Liver (tissue), 9 donors: ENCODE measurements around the gene SLC36A1. TPM values are rescaled to one million over a fixed set of nuclear protein-coding genes. Genes with fewer than 3 reads are reported as not detected.

ENCODE experiments used
- DNase-seq: peaks from one replicate; pipeline ENCODE4 v3.0.0-alpha.2; 2017; ENCODE audit warnings: low spot score
- H3K27ac ChIP-seq, 2 donors: one replicate each; pipeline ENCODE4 v1.7.0; 2013; ENCODE audit warnings: inconsistent platforms in 2 of 2, low read length in 2 of 2, control low read depth in 1 of 2, low read depth in 1 of 2, mild to moderate bottlenecking in 1 of 2
- H3K27me3 ChIP-seq, 4 donors: one replicate each; pipeline versions ENCODE4 v1.6.1 to v1.7.0; 2013; ENCODE audit warnings: low read length in 3 of 4, inconsistent platforms in 1 of 4, mild to moderate bottlenecking in 1 of 4, moderate library complexity in 1 of 4; ENCODE audit not compliant: control insufficient read depth in 4 of 4, insufficient read depth in 4 of 4
- H3K36me3 ChIP-seq, 4 donors: one replicate each; pipeline versions ENCODE4 v1.6.1 to v1.7.0; 2013; ENCODE audit warnings: low read length in 3 of 4, mild to moderate bottlenecking in 3 of 4, low read depth in 1 of 4, moderate library complexity in 1 of 4; ENCODE audit not compliant: control insufficient read depth in 4 of 4, insufficient read depth in 3 of 4
- H3K4me1 ChIP-seq, 4 donors: one replicate each; pipeline versions ENCODE4 v1.6.1 to v1.7.0; 2013; ENCODE audit warnings: low read length in 3 of 4, mild to moderate bottlenecking in 3 of 4, moderate library complexity in 1 of 4; ENCODE audit not compliant: control insufficient read depth in 4 of 4, insufficient read depth in 4 of 4
- H3K4me3 ChIP-seq, 3 donors: one replicate each; pipeline versions ENCODE4 v1.6.1 to v1.7.0; 2013; ENCODE audit warnings: low read length in 3 of 3, control low read depth in 1 of 3, low read depth in 1 of 3, mild to moderate bottlenecking in 1 of 3
- H3K9ac ChIP-seq, 2 donors: one replicate each; pipeline ENCODE4 v1.7.0; 2013; ENCODE audit warnings: low read length in 2 of 2, mild to moderate bottlenecking in 2 of 2, moderate library complexity in 2 of 2, control low read depth in 1 of 2, low read depth in 1 of 2
- H3K9me3 ChIP-seq, 4 donors: one replicate each; pipeline versions ENCODE4 v1.6.1 to v1.7.0; 2013; ENCODE audit warnings: low read length in 3 of 4; ENCODE audit not compliant: control insufficient read depth in 4 of 4
- ATF3 ChIP-seq: IDR thresholded peaks from 2 replicates; pipeline ENCODE4 v1.6.1; 2016; ENCODE audit warnings: antibody characterized with exemption
- EGR1 ChIP-seq, 2 donors: IDR thresholded peaks; 2 replicates each; pipeline ENCODE4 v1.6.1; 2016 to 2018; ENCODE audit warnings: antibody characterized with exemption in 2 of 2, low read depth in 2 of 2
- FOXA1 ChIP-seq: IDR thresholded peaks from 2 replicates; pipeline ENCODE4 v1.6.1; 2016; ENCODE audit warnings: antibody characterized with exemption
- FOXA2 ChIP-seq: IDR thresholded peaks from 2 replicates; pipeline ENCODE4 v1.6.1; 2016; ENCODE audit warnings: antibody characterized with exemption
- GABPA ChIP-seq, 2 donors: IDR thresholded peaks in 1 of 2; conservative IDR thresholded peaks in 1 of 2; 2 replicates each; pipeline ENCODE4 v1.6.1; 2016; ENCODE audit warnings: antibody characterized with exemption in 2 of 2, mild to moderate bottlenecking in 1 of 2, moderate library complexity in 1 of 2
- HNF4A ChIP-seq, 2 donors: conservative IDR thresholded peaks; 2 replicates each; pipeline ENCODE4 v1.6.1; 2016; ENCODE audit warnings: antibody characterized with exemption in 2 of 2, mild to moderate bottlenecking in 2 of 2
- HNF4G ChIP-seq: IDR thresholded peaks from 2 replicates; pipeline ENCODE4 v1.6.1; 2016; ENCODE audit warnings: antibody characterized with exemption
- JUND ChIP-seq, 2 donors: IDR thresholded peaks; 2 replicates each; pipeline ENCODE4 v1.6.1; 2016; ENCODE audit warnings: antibody characterized with exemption in 2 of 2
- MAX ChIP-seq: IDR thresholded peaks from 2 replicates; pipeline ENCODE4 v1.6.1; 2016; ENCODE audit warnings: antibody characterized with exemption
- NR2F2 ChIP-seq: IDR thresholded peaks from 2 replicates; pipeline ENCODE4 v1.6.1; 2016; ENCODE audit warnings: antibody characterized with exemption
- RAD21 ChIP-seq, 2 donors: IDR thresholded peaks; 2 replicates each; pipeline ENCODE4 v1.6.1; 2016; ENCODE audit warnings: antibody characterized with exemption in 2 of 2, mild to moderate bottlenecking in 2 of 2
- REST ChIP-seq: IDR thresholded peaks from 2 replicates; pipeline ENCODE4 v1.6.1; 2016; ENCODE audit warnings: antibody characterized with exemption, mild to moderate bottlenecking
- RXRA ChIP-seq, 2 donors: IDR thresholded peaks; 2 replicates each; pipeline ENCODE4 v1.6.1; 2017 to 2018; ENCODE audit warnings: antibody characterized with exemption in 2 of 2, mild to moderate bottlenecking in 1 of 2
- SP1 ChIP-seq: IDR thresholded peaks from 2 replicates; pipeline ENCODE4 v1.6.1; 2018; ENCODE audit warnings: antibody characterized with exemption, mild to moderate bottlenecking
- TAF1 ChIP-seq: conservative IDR thresholded peaks from 2 replicates; pipeline ENCODE4 v1.6.1; 2016; ENCODE audit warnings: antibody characterized with exemption, mild to moderate bottlenecking
- YY1 ChIP-seq: IDR thresholded peaks from 2 replicates; pipeline ENCODE4 v1.6.1; 2016; ENCODE audit warnings: antibody characterized with exemption, mild to moderate bottlenecking
- ZBTB33 ChIP-seq: IDR thresholded peaks from 2 replicates; pipeline ENCODE4 v1.6.1; 2016; ENCODE audit warnings: antibody characterized with exemption
- WGBS: extraction: QIAGEN DNeasy Blood & Tissue Kit; methylation state at CpG from one replicate; pipeline ENCODE4 v1.1.7; 2013; 5-methylcytosine and 5-hydroxymethylcytosine counted together
- polyA plus RNA-seq, 2 donors: library from polyadenylated mRNA; stranded (reverse) in 1 of 2; unstranded in 1 of 2; fragments of 200-250 nt in 1 of 2; fragments of >200 nt in 1 of 2; fragmentation: Nextera tagmentation in 1 of 2; extraction: Ambion mirVana in 1 of 2; gene quantifications; one replicate each; pipeline versions ENCODE4 v1.2.1 to v1.2.3, GENCODE V29; 2013 to 2015
- total RNA-seq, 2 donors: library from RNA; depleted of rRNA; stranded (reverse); fragments of >200 nt; gene quantifications; one replicate each; pipeline ENCODE4 v1.2.3, GENCODE V29; 2014
- TF ChIP-seq, protein P1 (sequence below): fragments of 150-350 bp; IDR thresholded peaks from 2 replicates; pipeline ENCODE4 v1.5.1; 2017; ENCODE audit warnings: improper control_type of control experiment, low read depth, low read length; ENCODE audit not compliant: missing input control
- donor health status: healthy.
- donor health status: healthy.
- donor health status: healthy.
- donor health status: healthy.
- donor health status: healthy.

SLC36A1 gene
- total and polyA plus RNA-seq, 4 donors: 1.6 to 18.8 (median 3.4) TPM

DNA sequence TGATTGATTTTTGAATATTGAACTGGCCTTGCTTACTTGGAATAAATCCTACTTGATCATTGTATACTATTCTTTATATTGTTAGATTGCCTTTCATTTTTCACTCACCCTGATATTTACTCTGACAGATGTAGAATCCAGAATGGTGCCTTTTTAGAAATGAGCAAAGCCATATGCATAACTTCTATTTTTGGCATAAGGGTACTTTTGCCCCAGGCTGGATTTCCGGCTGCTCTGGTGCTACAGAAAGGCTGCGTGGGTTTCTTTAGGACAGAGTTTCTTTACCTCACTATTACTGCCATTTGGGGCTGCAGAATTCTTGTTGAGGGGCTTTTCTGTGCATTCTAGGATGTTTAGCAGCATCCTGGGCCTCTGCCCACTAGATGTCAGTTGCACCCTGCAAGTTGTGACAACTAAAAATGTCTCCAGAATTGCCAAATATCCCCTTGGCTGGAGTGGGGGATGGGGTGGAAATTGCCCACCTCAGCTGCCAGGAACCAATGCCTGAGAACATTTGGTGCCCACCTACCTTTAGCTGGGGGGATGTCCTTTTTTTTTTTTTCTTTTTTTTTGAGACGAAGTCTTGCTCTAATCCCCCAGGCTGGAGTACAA, 50.1 kb downstream of the SLC36A1 start:
- H3K27me3 ChIP-seq: no peaks in the 10 kb centered on the region
- DNase-seq: no peak
- H3K9me3 ChIP-seq: no peaks in the 10 kb centered on the region
- no peaks in the 10 kb centered on the region for H3K4me1 ChIP-seq
- no peak for TF ChIP-seq NR2F2
- TF ChIP-seq MAX: no peak
- no peak for TF ChIP-seq EGR1 (IDR thresholded peaks at IDR 0.05; ENCODE audit: low read depth in 2 of 2)
- no peak for TF ChIP-seq REST
- TF ChIP-seq HNF4A (conservative IDR thresholded peaks at IDR 0.05): no peak
- TF ChIP-seq FOXA2: no peak
- TF ChIP-seq RXRA (IDR thresholded peaks at IDR 0.05): no peak
- no peak for TF ChIP-seq HNF4G
- H3K36me3 ChIP-seq: no peaks in the 10 kb centered on the region
- H3K27ac ChIP-seq: no peak overlapping the region
- no peak overlapping the region for H3K9ac ChIP-seq
- 91% methylated on average over 3 of the region's 3 CpGs for WGBS
- no peak overlapping the region for H3K4me3 ChIP-seq

DNA sequence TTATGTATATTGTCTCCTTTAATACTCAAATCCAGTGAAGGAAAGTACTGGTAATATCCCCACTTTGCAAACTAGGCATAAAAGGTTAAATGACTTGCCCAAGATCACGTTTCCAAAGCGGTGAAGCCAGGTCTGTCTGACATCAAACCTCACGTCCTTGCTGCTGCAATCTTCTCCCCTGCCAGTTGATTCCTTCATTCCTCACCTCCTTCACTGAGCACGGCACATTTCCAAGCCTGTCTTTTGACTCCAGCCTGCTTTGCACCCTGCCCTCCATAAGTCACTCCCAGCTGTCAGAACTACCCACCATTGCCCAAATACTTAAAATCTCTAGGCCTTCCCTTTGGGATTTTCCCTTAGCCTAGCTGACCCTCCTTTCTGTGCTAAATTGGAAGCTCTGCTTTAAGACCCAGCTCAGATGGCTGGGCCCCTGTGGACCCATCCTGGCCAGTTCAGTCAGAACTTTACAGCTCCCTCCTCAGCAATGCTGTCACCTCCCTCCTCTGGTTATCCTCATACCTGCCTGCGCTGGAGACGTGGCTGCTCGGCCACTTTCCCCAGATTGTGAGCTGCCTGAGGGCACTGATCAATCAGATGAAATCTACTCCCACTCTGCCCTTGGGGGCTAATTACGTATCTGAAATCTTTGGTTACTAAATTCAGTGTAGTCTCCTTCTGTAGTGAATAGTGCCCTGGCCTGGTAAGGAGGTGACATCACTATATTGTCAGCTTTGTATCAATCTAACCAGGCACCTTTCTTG, 51.2 kb downstream of the SLC36A1 start:
- H3K9ac ChIP-seq: no peak overlapping the region

More for the DNA sequence above, 51.2 kb downstream of the SLC36A1 start:
- Histone ChIP-seq H3K36me3 (no peaks in the 10 kb centered on the region), H3K4me3 (no peak overlapping the region), H3K27ac (no peak overlapping the region), H3K27me3 (no peaks in the 10 kb centered on the region), H3K9me3 (no peaks in the 10 kb centered on the region), H3K4me1 (no peaks in the 10 kb centered on the region)
- TF ChIP-seq GABPA (IDR thresholded peaks at IDR 0.05 in 1 of 2, conservative IDR thresholded peaks at IDR 0.05 in 1 of 2) (no peak), MAX (no peak), FOXA2 (no peak), TAF1 (no peak), ATF3 (no peak), SP1 (no peak), NR2F2 (no peak), FOXA1 (no peak), ZBTB33 (no peak), HNF4G (no peak), JUND (IDR thresholded peaks at IDR 0.05) (no peak), RAD21 (IDR thresholded peaks at IDR 0.05) (no peak), REST (no peak), YY1 (no peak), EGR1 (IDR thresholded peaks at IDR 0.05; ENCODE audit: low read depth in 2 of 2) (no peak), HNF4A (conservative IDR thresholded peaks at IDR 0.05) (no peak)
- TF ChIP-seq, protein P1, sequence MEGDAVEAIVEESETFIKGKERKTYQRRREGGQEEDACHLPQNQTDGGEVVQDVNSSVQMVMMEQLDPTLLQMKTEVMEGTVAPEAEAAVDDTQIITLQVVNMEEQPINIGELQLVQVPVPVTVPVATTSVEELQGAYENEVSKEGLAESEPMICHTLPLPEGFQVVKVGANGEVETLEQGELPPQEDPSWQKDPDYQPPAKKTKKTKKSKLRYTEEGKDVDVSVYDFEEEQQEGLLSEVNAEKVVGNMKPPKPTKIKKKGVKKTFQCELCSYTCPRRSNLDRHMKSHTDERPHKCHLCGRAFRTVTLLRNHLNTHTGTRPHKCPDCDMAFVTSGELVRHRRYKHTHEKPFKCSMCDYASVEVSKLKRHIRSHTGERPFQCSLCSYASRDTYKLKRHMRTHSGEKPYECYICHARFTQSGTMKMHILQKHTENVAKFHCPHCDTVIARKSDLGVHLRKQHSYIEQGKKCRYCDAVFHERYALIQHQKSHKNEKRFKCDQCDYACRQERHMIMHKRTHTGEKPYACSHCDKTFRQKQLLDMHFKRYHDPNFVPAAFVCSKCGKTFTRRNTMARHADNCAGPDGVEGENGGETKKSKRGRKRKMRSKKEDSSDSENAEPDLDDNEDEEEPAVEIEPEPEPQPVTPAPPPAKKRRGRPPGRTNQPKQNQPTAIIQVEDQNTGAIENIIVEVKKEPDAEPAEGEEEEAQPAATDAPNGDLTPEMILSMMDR: no peak
- 92% methylated on average over 8 of the region's 8 CpGs for WGBS
- DNase-seq: no peak
